HepG2 (cell line): ENCODE results near the gene CCL23. TPM values are rescaled to one million over a fixed set of nuclear protein-coding genes. Genes with fewer than 3 reads are reported as not detected.

Source experiments
- FOSL2 ChIP-seq: sonication (generic); formaldehyde crosslinking; IDR thresholded peaks from 2 replicates; pipeline ENCODE4 v1.4.0; 2020; ENCODE audit warnings: missing genetic modification reagents
- HNF1A ChIP-seq, 2 experiments: sonication (generic) in 1 of 2; formaldehyde crosslinking in 1 of 2; IDR thresholded peaks; 2 replicates each; pipeline versions ENCODE4 v1.4.0 to v1.6.1; 2016 to 2020; ENCODE audit warnings: borderline replicate concordance in 1 of 2, low read depth in 1 of 2, mild to moderate bottlenecking in 1 of 2, missing genetic modification reagents in 1 of 2
- HOXA7 ChIP-seq: sonication (generic); formaldehyde crosslinking; IDR thresholded peaks from 2 replicates; pipeline ENCODE4 v1.8.1; 2022; ENCODE audit warnings: mild to moderate bottlenecking, missing genetic modification reagents, moderate library complexity
- KLF9 ChIP-seq: IDR thresholded peaks from 2 replicates; pipeline ENCODE4 v1.6.1; 2016; ENCODE audit warnings: low read depth
- MIXL1 ChIP-seq: IDR thresholded peaks from 2 replicates; pipeline ENCODE4 v1.6.1; 2016
- MTERF4 ChIP-seq: sonication (generic); formaldehyde crosslinking; IDR thresholded peaks from 2 replicates; pipeline ENCODE4 v1.8.0; 2023; ENCODE audit warnings: mild to moderate bottlenecking, missing genetic modification reagents
- NFYC ChIP-seq: IDR thresholded peaks from 2 replicates; pipeline ENCODE4 v1.6.1; 2016; ENCODE audit warnings: missing genetic modification reagents, missing compliant biosample characterization
- PAXIP1 ChIP-seq: sonication (generic); formaldehyde crosslinking; conservative IDR thresholded peaks from 2 replicates; pipeline ENCODE4 v1.4.0; 2020; ENCODE audit warnings: mild to moderate bottlenecking, missing genetic modification reagents, moderate library complexity
- REPIN1 ChIP-seq: sonication (generic); formaldehyde crosslinking; IDR thresholded peaks from 2 replicates; pipeline ENCODE4 v1.8.0; 2022; ENCODE audit warnings: missing genetic modification reagents, low read depth, mild to moderate bottlenecking, borderline replicate concordance
- REST ChIP-seq, 2 experiments: IDR thresholded peaks; 2 replicates each; pipeline ENCODE4 v1.6.1; 2011 to 2012; ENCODE audit warnings: low read length in 2 of 2, borderline replicate concordance in 1 of 2, low read depth in 1 of 2, mild to moderate bottlenecking in 1 of 2, moderate library complexity in 1 of 2
- SP4 ChIP-seq: sonication (generic); formaldehyde crosslinking; IDR thresholded peaks from 2 replicates; pipeline ENCODE4 v1.8.1; 2023; ENCODE audit warnings: mild to moderate bottlenecking, missing genetic modification reagents
- TOE1 ChIP-seq: sonication (generic); formaldehyde crosslinking; IDR thresholded peaks from 2 replicates; pipeline ENCODE4 v1.4.0; 2020; ENCODE audit warnings: mild to moderate bottlenecking, missing genetic modification reagents
- XRCC5 ChIP-seq: fragments of 200-400 bp; formaldehyde crosslinking; optimal IDR thresholded peaks from 2 replicates; pipeline ENCODE3; 2017; ENCODE audit warnings: mild to moderate bottlenecking, low read length
- ZNF12 ChIP-seq: sonication (generic); formaldehyde crosslinking; IDR thresholded peaks from 2 replicates; pipeline ENCODE4 v1.5.0; 2020; ENCODE audit warnings: missing genetic modification reagents
- polyA plus RNA-seq, 8 experiments: library from polyadenylated mRNA; depleted of rRNA in 3 of 8; stranded (reverse) in 7 of 8; unstranded in 1 of 8; fragments of >200 nt; fragmentation: Illumina TruSeq in 4 of 8; extraction: Trizol in 4 of 8; gene quantifications; 2 replicates each; pipeline versions ENCODE4 v1.2.1 to v1.2.3, GENCODE V29; 2011 to 2016; ENCODE audit warnings: low read depth in 4 of 8, missing spikeins in 1 of 8, mixed read lengths in 1 of 8; ENCODE audit not compliant: insufficient read depth in 1 of 8
- total RNA-seq, 5 experiments: library from RNA; depleted of rRNA; stranded (reverse); fragments of >200 nt; fragmentation: Illumina TruSeq; extraction: Trizol; gene quantifications; 2 replicates each; pipeline ENCODE4 v1.2.3, GENCODE V29; 2016; ENCODE audit warnings: low read depth in 1 of 5
- TF ChIP-seq, protein P1 (sequence below): sonication (generic); formaldehyde crosslinking; IDR thresholded peaks from 2 replicates; pipeline ENCODE4 v1.5.0; 2020; ENCODE audit warnings: missing genetic modification reagents

The CCL23 gene
- total and polyA plus RNA-seq, 2 of the 13 experiments (the other 11 are each of a cell fraction or from before 2014, with no cell fraction given) = not detected

DNA sequence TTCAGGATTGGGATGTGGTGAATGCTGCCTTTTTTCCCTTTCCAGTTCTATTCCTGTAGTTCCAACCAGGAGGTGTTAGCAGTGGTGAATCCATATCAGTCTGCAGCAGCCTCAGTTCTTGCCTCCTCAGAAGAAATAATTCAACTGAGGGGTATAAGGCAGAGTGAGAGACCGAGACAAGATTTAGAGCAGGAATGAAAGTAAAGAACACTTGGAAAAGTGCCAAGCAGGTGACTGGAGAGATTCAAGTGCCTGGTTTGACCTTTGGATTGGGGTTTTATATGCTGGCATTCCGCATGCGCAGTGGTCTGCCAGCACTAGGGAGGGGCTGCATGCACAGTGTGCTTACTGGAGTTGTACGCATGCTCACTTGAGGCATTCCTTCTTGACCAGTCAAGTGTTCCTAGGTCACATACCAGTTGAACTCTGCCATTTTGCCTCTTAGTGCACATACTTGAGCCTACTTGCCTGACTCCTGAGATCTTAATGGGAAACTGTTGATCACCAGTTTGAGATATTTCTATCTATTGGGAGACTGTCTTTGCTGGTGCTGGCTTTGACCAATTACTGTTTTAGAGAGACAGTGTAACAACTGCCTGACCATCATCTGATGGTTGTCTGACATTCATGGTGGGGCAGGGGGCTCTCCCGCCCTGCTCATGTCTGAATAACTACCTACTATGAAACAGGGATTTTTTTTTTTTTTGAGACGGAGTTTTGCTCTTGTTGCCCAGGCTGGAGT, 15.7 kb downstream of the CCL23 start (continued):
- peak; percentile 57 for TF ChIP-seq PAXIP1 (CRISPR knock-in tag)
- TF ChIP-seq ZNF12 (CRISPR knock-in tag) = peak; percentile 47
- 0 out of 2 replicates have a peak, but pooled peaks have one; percentile 17 for TF ChIP-seq NFYC
- TF ChIP-seq HNF1A (IDR thresholded peaks at IDR 0.05; ENCODE audit: low read depth) = no peak
- peak; percentile 35; the same call in 1 of the 2 replicates for TF ChIP-seq HNF1A (CRISPR knock-in tag; IDR thresholded peaks at IDR 0.05; ENCODE audit: borderline replicate concordance)
- TF ChIP-seq HOXA7 = no peak
- TF ChIP-seq MTERF4 (CRISPR knock-in tag) = no peak
- peak; percentile 60 for TF ChIP-seq XRCC5
- TF ChIP-seq, protein P1, sequence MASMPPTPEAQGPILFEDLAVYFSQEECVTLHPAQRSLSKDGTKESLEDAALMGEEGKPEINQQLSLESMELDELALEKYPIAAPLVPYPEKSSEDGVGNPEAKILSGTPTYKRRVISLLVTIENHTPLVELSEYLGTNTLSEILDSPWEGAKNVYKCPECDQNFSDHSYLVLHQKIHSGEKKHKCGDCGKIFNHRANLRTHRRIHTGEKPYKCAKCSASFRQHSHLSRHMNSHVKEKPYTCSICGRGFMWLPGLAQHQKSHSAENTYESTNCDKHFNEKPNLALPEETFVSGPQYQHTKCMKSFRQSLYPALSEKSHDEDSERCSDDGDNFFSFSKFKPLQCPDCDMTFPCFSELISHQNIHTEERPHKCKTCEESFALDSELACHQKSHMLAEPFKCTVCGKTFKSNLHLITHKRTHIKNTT (CRISPR knock-in tag) = no peak
- TF ChIP-seq SP4 (CRISPR knock-in tag) = peak; percentile 22; the same call in 1 of the 2 replicates
- TF ChIP-seq REPIN1 (CRISPR knock-in tag) = no peak
- no peak; a peak in 1 of 4 replicates for TF ChIP-seq REST (IDR thresholded peaks at IDR 0.05; ENCODE audit: borderline replicate concordance in 1 of 2, low read depth in 1 of 2, low read length in 2 of 2)
- no peak for TF ChIP-seq TOE1
- TF ChIP-seq KLF9 (CRISPR knock-in tag) = no peak
- TF ChIP-seq FOSL2 (CRISPR knock-in tag) = peak; percentile 77
- TF ChIP-seq MIXL1 (CRISPR knock-in tag) = peak; percentile 56
